A549 (cell line): ENCODE data around the gene HNRNPUL1. TPM values are rescaled to one million over a fixed set of nuclear protein-coding genes. Genes with fewer than 3 reads are reported as not detected.
A peak's percentile ranks its signal among the peaks of the same experiment; 100 is the strongest.

Experiments used
- ATAC-seq, 2 experiments: fragments of 200-7000 bp in 1 of 2; fragments of >200 bp in 1 of 2; cut with Nextera tagmentation in 1 of 2; cut with Tn5 transposase in 1 of 2; 3 replicates each; pipeline versions ENCODE4 v1.8.0 to v1.9.1; 2018 to 2020; ENCODE audit warnings: mild to moderate bottlenecking in 1 of 2, moderate library complexity in 1 of 2
- CTCF ChIA-PET: fragments of 300-600 bp; sonication (Branson Sonifier 250); formaldehyde crosslinking; extraction: SDS; loops from one replicate; lab custom pipeline; 2021; ENCODE audit warnings: antibody characterized with exemption, inconsistent platforms; lab: Yijun Ruan, JAX
- POLR2A ChIA-PET: fragments of 350-600 bp; formaldehyde crosslinking; extraction: SDS; loops from one replicate; lab custom pipeline; 2021; ENCODE audit warnings: antibody characterized with exemption, inconsistent platforms; lab: Yijun Ruan, JAX
- DNase-seq, 2 experiments: peaks; one replicate each; pipeline versions ENCODE4 v3.0.0 to v3.0.0-alpha.2; 2011 to 2016; ENCODE audit warnings: low read depth in 1 of 2, low spot score in 1 of 2
- FAIRE-seq: peaks from 2 replicates; lab custom pipeline; 2011; peaks lifted over from hg19 to GRCh38; lab: Jason Lieb, UNC
- H3K27ac ChIP-seq, 2 experiments: fragments of >200 bp; sonication (Bioruptor Twin); formaldehyde crosslinking; 3 replicates each; pipeline ENCODE4 v1.5.1; 2016 to 2017
- H3K4me1 ChIP-seq: fragments of >200 bp; sonication (Bioruptor Twin); formaldehyde crosslinking; 3 replicates; pipeline ENCODE4 v1.6.1; 2016
- H3K4me2 ChIP-seq: fragments of >200 bp; sonication (Bioruptor Twin); formaldehyde crosslinking; 3 replicates; pipeline ENCODE4 v1.6.1; 2016
- H3K4me3 ChIP-seq: fragments of >200 bp; sonication (Bioruptor Twin); formaldehyde crosslinking; 3 replicates; pipeline ENCODE4 v1.5.1; 2016
- H3K9me3 ChIP-seq: fragments of >200 bp; sonication (Bioruptor Twin); formaldehyde crosslinking; 3 replicates; pipeline ENCODE4 v1.6.1; 2016
- CBX2 ChIP-seq: fragments of 200-600 bp; sonication (generic); IDR thresholded peaks from 2 replicates; pipeline ENCODE4 v1.6.1; 2016; ENCODE audit warnings: low read depth, mild to moderate bottlenecking, borderline replicate concordance
- CBX8 ChIP-seq: fragments of 200-600 bp; sonication (generic); IDR thresholded peaks from 2 replicates; pipeline ENCODE4 v1.6.1; 2016
- CEBPB ChIP-seq, 2 experiments: fragments of >200 bp in 1 of 2; sonication (Bioruptor Twin) in 1 of 2; formaldehyde crosslinking in 1 of 2; IDR thresholded peaks; 2 replicates each; pipeline ENCODE4 v1.6.1; 2012 to 2016
- CHD4 ChIP-seq: fragments of 200-600 bp; sonication (generic); IDR thresholded peaks from 2 replicates; pipeline ENCODE4 v1.6.1; 2016; ENCODE audit warnings: antibody characterized with exemption, mild to moderate bottlenecking, borderline replicate concordance
- CTCF ChIP-seq: fragments of >200 bp; sonication (Bioruptor Twin); formaldehyde crosslinking; IDR thresholded peaks from 3 replicates; pipeline ENCODE4 v1.5.1; 2016
- ESRRA ChIP-seq: fragments of 150-350 bp; IDR thresholded peaks from 2 replicates; pipeline ENCODE4 v1.6.1; 2014; ENCODE audit warnings: mild to moderate bottlenecking, low read length, borderline replicate concordance
- FOSB ChIP-seq: fragments of 250-450 bp; sonication (Bioruptor Pico); IDR thresholded peaks from 2 replicates; pipeline ENCODE4 v1.5.0; 2020; ENCODE audit warnings: mild to moderate bottlenecking, moderate library complexity
- FOSL2 ChIP-seq, 2 experiments: fragments of 450-650 bp in 1 of 2; fragments of >200 bp in 1 of 2; sonication (Bioruptor Twin) in 1 of 2; formaldehyde crosslinking; IDR thresholded peaks; 2 replicates each; pipeline versions ENCODE4 v1.5.0 to v1.6.1; 2016 to 2020; ENCODE audit warnings: mild to moderate bottlenecking in 1 of 2, moderate library complexity in 1 of 2
- FOXS1 ChIP-seq: fragments of 250-450 bp; sonication (Bioruptor Pico); IDR thresholded peaks from 2 replicates; pipeline ENCODE4 v1.5.0; 2020; ENCODE audit warnings: mild to moderate bottlenecking, moderate library complexity
- HEYL ChIP-seq: fragments of 250-450 bp; sonication (Bioruptor Pico); IDR thresholded peaks from 2 replicates; pipeline ENCODE4 v1.8.0; 2021; ENCODE audit warnings: mild to moderate bottlenecking, moderate library complexity
- HMGXB4 ChIP-seq: fragments of 250-450 bp; sonication (Bioruptor Pico); IDR thresholded peaks from 2 replicates; pipeline ENCODE4 v1.5.0; 2021; ENCODE audit warnings: mild to moderate bottlenecking, moderate library complexity, borderline replicate concordance
- JUN ChIP-seq, 2 experiments: fragments of >200 bp; sonication (Bioruptor Twin); formaldehyde crosslinking; IDR thresholded peaks; 2 replicates in 1 of 2; 3 replicates in 1 of 2; pipeline ENCODE4 v1.6.1; 2016 to 2017
- MAFK ChIP-seq: fragments of 450-650 bp; IDR thresholded peaks from 2 replicates; pipeline ENCODE4 v1.6.1; 2014; ENCODE audit not compliant: partially characterized antibody
- NFE2L2 ChIP-seq: fragments of 150-350 bp; conservative IDR thresholded peaks from 2 replicates; pipeline ENCODE4 v1.6.1; 2014; ENCODE audit warnings: low read length
- PBX3 ChIP-seq: IDR thresholded peaks from 2 replicates; pipeline ENCODE4 v1.6.1; 2012
- POLR2A ChIP-seq: IDR thresholded peaks from 2 replicates; pipeline ENCODE4 v1.6.1; 2012; ENCODE audit warnings: mild to moderate bottlenecking, low read length
- POLR2AphosphoS2 ChIP-seq: conservative IDR thresholded peaks from 2 replicates; pipeline ENCODE4 v1.6.1; 2012; ENCODE audit warnings: low read length, improper control_type of control experiment, inconsistent platforms
- RAD21 ChIP-seq, 2 experiments: fragments of >200 bp in 1 of 2; sonication (Bioruptor Twin) in 1 of 2; formaldehyde crosslinking in 1 of 2; IDR thresholded peaks in 1 of 2; conservative IDR thresholded peaks in 1 of 2; 2 replicates in 1 of 2; 3 replicates in 1 of 2; pipeline ENCODE4 v1.6.1; 2012 to 2018; ENCODE audit warnings: inconsistent platforms in 1 of 2
- RARB ChIP-seq: fragments of 250-450 bp; sonication (Bioruptor Pico); IDR thresholded peaks from 2 replicates; pipeline ENCODE4 v1.8.0; 2021; ENCODE audit warnings: mild to moderate bottlenecking, moderate library complexity
- RCOR1 ChIP-seq: fragments of 150-350 bp; IDR thresholded peaks from 2 replicates; pipeline ENCODE4 v1.6.1; 2014; ENCODE audit warnings: antibody characterized with exemption, low read length, low read depth
- RNF2 ChIP-seq: fragments of 200-600 bp; sonication (generic); IDR thresholded peaks from 2 replicates; pipeline ENCODE4 v1.6.1; 2016; ENCODE audit warnings: low read depth, mild to moderate bottlenecking, antibody characterized with exemption, moderate library complexity, borderline replicate concordance
- SMC3 ChIP-seq: fragments of >200 bp; sonication (Bioruptor Twin); formaldehyde crosslinking; IDR thresholded peaks from 3 replicates; pipeline ENCODE4 v1.6.1; 2018; ENCODE audit warnings: inconsistent platforms
- TFCP2L1 ChIP-seq: fragments of 250-450 bp; sonication (Bioruptor Pico); IDR thresholded peaks from 2 replicates; pipeline ENCODE4 v1.5.0; 2021; ENCODE audit warnings: mild to moderate bottlenecking
- ZC3H11A ChIP-seq: fragments of 450-650 bp; IDR thresholded peaks from 2 replicates; pipeline ENCODE4 v1.6.1; 2014; ENCODE audit warnings: antibody characterized with exemption, mild to moderate bottlenecking
- ZFP36 ChIP-seq: fragments of 450-650 bp; IDR thresholded peaks from 2 replicates; pipeline ENCODE4 v1.6.1; 2014; ENCODE audit warnings: borderline replicate concordance; ENCODE audit not compliant: partially characterized antibody
- WGBS: methylation state at CpG from one replicate; pipeline ENCODE4 v1.1.6; 2017; ENCODE audit errors: missing lambda C conversion rate; 5-methylcytosine and 5-hydroxymethylcytosine counted together
- polyA plus RNA-seq, 4 experiments: library from polyadenylated mRNA; depleted of rRNA in 3 of 4; stranded (reverse); fragments of >200 nt; fragmentation: RNase III in 1 of 4; extraction: RNeasy Plus Mini Kit Qiagen cat#74134 plus additional on column Dnase treatment in 1 of 4; gene quantifications; 2 replicates in 3 of 4; 3 replicates in 1 of 4; pipeline ENCODE4 v1.2.3, GENCODE V29; 2011 to 2017

The HNRNPUL1 gene
- polyA plus RNA-seq, 2 of the 4 experiments (the other 2 are of a cell fraction) = 89.5 to 278 TPM

- Histone ChIP-seq H3K4me2 (no peak overlapping the region), H3K4me3 (no peak overlapping the region), H3K27ac (no peak overlapping the region), H3K4me1 (no peaks in the 10 kb centered on the region), H3K9me3 (no peaks in the 10 kb centered on the region)
- ATAC-seq = no peak
- DNase-seq = no peak
- WGBS = 88% methylated on average over 5 of the region's 5 CpGs
- POLR2A ChIA-PET = interaction anchor here (0.7 kb wide), 2 partner anchors 38 to 595 kb away, joined by 3 read pairs; no protein-coding TSS in a partner anchor
- no peak for TF ChIP-seq RAD21 (conservative IDR thresholded peaks at IDR 0.05 in 1 of 2, IDR thresholded peaks at IDR 0.05 in 1 of 2)
- no peak for TF ChIP-seq POLR2AphosphoS2
- no peak for TF ChIP-seq PBX3
- peak; percentile 54 for TF ChIP-seq MAFK
- no peak for TF ChIP-seq RCOR1
- TF ChIP-seq JUN (IDR thresholded peaks at IDR 0.05) = no peak
- no peak for TF ChIP-seq FOSL2 (IDR thresholded peaks at IDR 0.05)
- TF ChIP-seq FOSL2 (CRISPR knock-in tag; IDR thresholded peaks at IDR 0.05) = no peak
- no peak for TF ChIP-seq POLR2A
- no peak for TF ChIP-seq RNF2
- no peak for TF ChIP-seq ZFP36
- TF ChIP-seq CEBPB (IDR thresholded peaks at IDR 0.05) = peak in 1 of 2 experiments; percentile 41; a peak in 1 of 4 replicates
- no peak for FAIRE-seq
- CTCF ChIA-PET = interaction anchor here (0.6 to 27.6 kb wide), 9 partner anchors 11 to 579 kb away, joined by 3 to 1023 read pairs (median 4); partner anchors contain the start of genes AXL, CYP2S1 and HNRNPUL1
These were observed 22.3 kb upstream of the HNRNPUL1 start for GRCh38 chr19:41241859-41242258.

- no peak overlapping the region for H3K27ac ChIP-seq
- no peak for DNase-seq
- no peaks in the 10 kb centered on the region for H3K9me3 ChIP-seq
- no peak overlapping the region for H3K4me2 ChIP-seq
- CTCF ChIA-PET = interaction anchor here (0.6 to 27.6 kb wide), 13 partner anchors 9 to 934 kb away, joined by 3 to 1023 read pairs (median 4); partner anchors contain the start of genes AXL, CYP2S1 and HNRNPUL1
- ATAC-seq = no peak
- TF ChIP-seq TFCP2L1 (CRISPR knock-in tag) = no peak
- no peak for TF ChIP-seq CHD4
- no peak for TF ChIP-seq RARB
- TF ChIP-seq NFE2L2 = no peak
- no peak for TF ChIP-seq CEBPB (IDR thresholded peaks at IDR 0.05)
- no peak for TF ChIP-seq CBX2
- TF ChIP-seq FOSL2 (IDR thresholded peaks at IDR 0.05) = no peak
- TF ChIP-seq FOSL2 (CRISPR knock-in tag; IDR thresholded peaks at IDR 0.05) = no peak
- no peak for TF ChIP-seq ZC3H11A
- TF ChIP-seq HMGXB4 (CRISPR knock-in tag) = no peak
- TF ChIP-seq FOSB (CRISPR knock-in tag) = no peak
- no peak for TF ChIP-seq POLR2A
- TF ChIP-seq FOXS1 = no peak
- no peak for TF ChIP-seq CTCF
- TF ChIP-seq SMC3 = no peak
- no peak for TF ChIP-seq CBX8
- TF ChIP-seq MAFK = no peak
- TF ChIP-seq HEYL (CRISPR knock-in tag) = no peak
- no peak for TF ChIP-seq ESRRA
- no peak overlapping the region for H3K4me3 ChIP-seq
- POLR2A ChIA-PET = interaction anchor here (0.7 to 0.9 kb wide), 2 partner anchors 18 to 20 kb away, joined by 3 to 5 read pairs; partner anchors contain the start of gene HNRNPUL1
- H3K4me1 ChIP-seq = no peaks in the 10 kb centered on the region
- peak; percentile 28 for FAIRE-seq
- 94% methylated on average over 4 of the region's 4 CpGs for WGBS
These were observed 20.1 kb upstream of the HNRNPUL1 start for GRCh38 chr19:41244117-41244516.
